GM23338 (cell line): ENCODE measurements around the gene DPP9. TPM values are rescaled to one million over a fixed set of nuclear protein-coding genes. Genes with fewer than 3 reads are reported as not detected.

ENCODE experiments used
- ATAC-seq: fragments of 200-7000 bp; cut with Tn5 transposase; 3 replicates; pipeline ENCODE4 v1.9.1; 2020
- DNase-seq: peaks from one replicate; pipeline ENCODE4 v3.0.0-alpha.2; 2015; ENCODE audit warnings: low spot score
- H2AFZ ChIP-seq: fragments of 200-600 bp; sonication (generic); 2 replicates; pipeline ENCODE4 v1.8.0; 2016; ENCODE audit warnings: antibody characterized with exemption, mild to moderate bottlenecking, moderate library complexity
- H3F3A ChIP-seq: fragments of 200-600 bp; sonication (generic); replicated peaks from 2 replicates; pipeline ENCODE4 v1.8.0; 2017; ENCODE audit warnings: antibody characterized with exemption, mixed run types, low read depth
- H3K27ac ChIP-seq: fragments of 200-600 bp; sonication (generic); 2 replicates; pipeline ENCODE4 v1.6.1; 2016; ENCODE audit warnings: low read depth
- H3K27me3 ChIP-seq: fragments of 200-600 bp; sonication (generic); 2 replicates; pipeline ENCODE4 v1.8.0; 2016; ENCODE audit warnings: mild to moderate bottlenecking, mixed run types, moderate library complexity; ENCODE audit not compliant: insufficient read depth
- H3K36me3 ChIP-seq: fragments of 200-600 bp; sonication (generic); 2 replicates; pipeline ENCODE4 v1.8.0; 2016; ENCODE audit warnings: mild to moderate bottlenecking; ENCODE audit not compliant: insufficient read depth
- H3K4me1 ChIP-seq: fragments of 200-600 bp; sonication (generic); 2 replicates; pipeline ENCODE4 v1.8.0; 2016; ENCODE audit warnings: mild to moderate bottlenecking, moderate library complexity; ENCODE audit not compliant: insufficient read depth
- H3K4me2 ChIP-seq: fragments of 200-600 bp; sonication (generic); 2 replicates; pipeline ENCODE4 v1.7.1; 2017; ENCODE audit warnings: mixed run types
- H3K4me3 ChIP-seq: fragments of 200-600 bp; sonication (generic); 2 replicates; pipeline ENCODE4 v1.6.1; 2016; ENCODE audit warnings: mixed run types
- H3K79me2 ChIP-seq: fragments of 200-600 bp; sonication (generic); replicated peaks from 2 replicates; pipeline ENCODE4 v1.8.0; 2017; ENCODE audit warnings: mild to moderate bottlenecking; ENCODE audit not compliant: insufficient read depth
- H3K9me2 ChIP-seq: fragments of 200-600 bp; sonication (generic); 2 replicates; pipeline ENCODE4 v1.8.0; 2017; ENCODE audit not compliant: insufficient read depth
- H4K20me1 ChIP-seq: fragments of 200-600 bp; sonication (generic); replicated peaks from 2 replicates; pipeline ENCODE4 v1.8.0; 2017; ENCODE audit warnings: mild to moderate bottlenecking; ENCODE audit not compliant: insufficient read depth
- H3K27ac Mint-ChIP-seq: 2 replicates; pipeline ENCODE4 v1.8.0; 2020; ENCODE audit warnings: inconsistent platforms, mild to moderate bottlenecking, moderate library complexity, mixed read lengths
- H3K27me3 Mint-ChIP-seq: 3 replicates; pipeline ENCODE4 v1.8.0; 2022; ENCODE audit warnings: low read depth, mild to moderate bottlenecking, moderate library complexity, mixed read lengths, inconsistent platforms; ENCODE audit not compliant: insufficient read depth, poor library complexity
- H3K36me3 Mint-ChIP-seq: 3 replicates; pipeline ENCODE4 v1.8.0; 2021; ENCODE audit warnings: low read depth, mild to moderate bottlenecking, inconsistent platforms, moderate library complexity, mixed read lengths
- H3K4me1 Mint-ChIP-seq: 3 replicates; pipeline ENCODE4 v1.8.0; 2020; ENCODE audit warnings: mild to moderate bottlenecking, inconsistent platforms, mixed read lengths
- H3K4me3 Mint-ChIP-seq: 3 replicates; pipeline ENCODE4 v1.8.0; 2021; ENCODE audit warnings: moderate library complexity, mild to moderate bottlenecking, inconsistent platforms, mixed read lengths
- H3K9me3 Mint-ChIP-seq: 3 replicates; pipeline ENCODE4 v1.8.0; 2020; ENCODE audit warnings: moderate library complexity, mild to moderate bottlenecking, inconsistent platforms, mixed read lengths
- CREB1 ChIP-seq: fragments of 250-450 bp; sonication (Bioruptor Pico); IDR thresholded peaks from 2 replicates; pipeline ENCODE4 v1.5.0; 2020; ENCODE audit warnings: low read depth, mild to moderate bottlenecking, moderate library complexity
- EZH2 ChIP-seq: fragments of 200-600 bp; sonication (generic); IDR thresholded peaks from one replicate; pipeline ENCODE4 v1.8.0; 2017; ENCODE audit warnings: antibody characterized with exemption, mild to moderate bottlenecking, low read depth; ENCODE audit not compliant: unreplicated experiment
- EZH2phosphoT487 ChIP-seq: fragments of 200-600 bp; sonication (generic); IDR thresholded peaks from one replicate; pipeline ENCODE4 v1.8.1; 2018; ENCODE audit warnings: antibody characterized with exemption; ENCODE audit not compliant: unreplicated experiment
- JUNB ChIP-seq: IDR thresholded peaks from one replicate; pipeline ENCODE4 v1.6.1; 2016; ENCODE audit warnings: antibody characterized with exemption; ENCODE audit not compliant: unreplicated experiment
- NANOG ChIP-seq: IDR thresholded peaks from 2 replicates; pipeline ENCODE4 v1.6.1; 2016; ENCODE audit warnings: antibody characterized with exemption, borderline replicate concordance
- POLR2AphosphoS5 ChIP-seq: IDR thresholded peaks from 2 replicates; pipeline ENCODE4 v1.6.1; 2016; ENCODE audit warnings: antibody characterized with exemption, low read depth
- REST ChIP-seq: IDR thresholded peaks from one replicate; pipeline ENCODE4 v1.6.1; 2018; ENCODE audit warnings: antibody characterized with exemption; ENCODE audit not compliant: unreplicated experiment
- STAT1 ChIP-seq: IDR thresholded peaks from one replicate; pipeline ENCODE4 v1.6.1; 2016; ENCODE audit warnings: antibody characterized with exemption; ENCODE audit not compliant: unreplicated experiment
- ZNF114 ChIP-seq: fragments of 250-450 bp; sonication (Bioruptor Pico); IDR thresholded peaks from 2 replicates; pipeline ENCODE4 v1.5.0; 2020; ENCODE audit warnings: mild to moderate bottlenecking, moderate library complexity
- ZNF462 ChIP-seq: fragments of 250-450 bp; sonication (Bioruptor Pico); IDR thresholded peaks from 2 replicates; pipeline ENCODE4 v1.5.0; 2020; ENCODE audit warnings: mild to moderate bottlenecking, moderate library complexity
- polyA plus RNA-seq: library from polyadenylated mRNA; unstranded; fragments of >200 nt; fragmentation: Nextera tagmentation; extraction: Ambion mirVana; gene quantifications from 2 replicates; pipeline ENCODE4 v1.2.1, GENCODE V29; 2016
- total RNA-seq: library from RNA; depleted of rRNA; stranded (reverse); fragments of >200 nt; shearing (Covaris generic); gene quantifications from 2 replicates; pipeline ENCODE4 v1.2.3, GENCODE V29; 2014
- TF ChIP-seq, protein P1 (sequence below), 2 experiments: fragments of 200-600 bp in 1 of 2; sonication (generic) in 1 of 2; conservative IDR thresholded peaks; 2 replicates each; pipeline versions ENCODE4 v1.5.1 to v1.6.1; 2016 to 2017; ENCODE audit warnings: antibody characterized with exemption in 2 of 2, low read depth in 2 of 2, mild to moderate bottlenecking in 2 of 2, moderate library complexity in 1 of 2

DPP9 gene
- total and polyA plus RNA-seq, 2 experiments from 2014 or later, result 19.5 to 49.2 TPM

GRCh38 chr19:4705413-4706131, 18.1 kb downstream of the DPP9 start:
- H3K36me3 Mint-ChIP-seq, result peaks cover 38% of the 10 kb centered on the region

More at GRCh38 chr19:4705413-4706131, 18.1 kb downstream of the DPP9 start:
- Histone ChIP-seq H4K20me1 (peaks cover 4% of the 10 kb centered on the region; the same call in 1 of the 2 replicates), H3K27me3 (no peaks in the 10 kb centered on the region), H3F3A (0 out of 2 replicates have a peak, but pooled peaks cover 3% of the 10 kb centered on the region), H3K9me2 (no peaks in the 10 kb centered on the region), H3K79me2 (no peaks in the 10 kb centered on the region), H3K4me1 (no peaks in the 10 kb centered on the region), H3K4me3 (no peak overlapping the region), H3K36me3 (peaks cover 8% of the 10 kb centered on the region; the same call in 1 of the 2 replicates), H3K4me2 (no peak overlapping the region), H2AFZ (no peak overlapping the region), H3K27ac (no peak overlapping the region; the same call in 1 of the 2 replicates)
- no peaks in the 10 kb centered on the region for H3K9me3 Mint-ChIP-seq
- no peak overlapping the region for H3K27ac Mint-ChIP-seq
- DNase-seq (no peak), ATAC-seq (no peak)
- no peak overlapping the region for H3K4me3 Mint-ChIP-seq
- H3K27me3 Mint-ChIP-seq, result peaks cover 11% of the 10 kb centered on the region
- TF ChIP-seq EZH2 (no peak), NANOG (no peak), ZNF114 (CRISPR knock-in tag) (no peak), STAT1 (no peak), POLR2AphosphoS5 (no peak), ZNF462 (CRISPR knock-in tag) (no peak), CREB1 (CRISPR knock-in tag) (no peak), EZH2phosphoT487 (no peak), REST (no peak), JUNB (no peak)
- TF ChIP-seq, protein P1, sequence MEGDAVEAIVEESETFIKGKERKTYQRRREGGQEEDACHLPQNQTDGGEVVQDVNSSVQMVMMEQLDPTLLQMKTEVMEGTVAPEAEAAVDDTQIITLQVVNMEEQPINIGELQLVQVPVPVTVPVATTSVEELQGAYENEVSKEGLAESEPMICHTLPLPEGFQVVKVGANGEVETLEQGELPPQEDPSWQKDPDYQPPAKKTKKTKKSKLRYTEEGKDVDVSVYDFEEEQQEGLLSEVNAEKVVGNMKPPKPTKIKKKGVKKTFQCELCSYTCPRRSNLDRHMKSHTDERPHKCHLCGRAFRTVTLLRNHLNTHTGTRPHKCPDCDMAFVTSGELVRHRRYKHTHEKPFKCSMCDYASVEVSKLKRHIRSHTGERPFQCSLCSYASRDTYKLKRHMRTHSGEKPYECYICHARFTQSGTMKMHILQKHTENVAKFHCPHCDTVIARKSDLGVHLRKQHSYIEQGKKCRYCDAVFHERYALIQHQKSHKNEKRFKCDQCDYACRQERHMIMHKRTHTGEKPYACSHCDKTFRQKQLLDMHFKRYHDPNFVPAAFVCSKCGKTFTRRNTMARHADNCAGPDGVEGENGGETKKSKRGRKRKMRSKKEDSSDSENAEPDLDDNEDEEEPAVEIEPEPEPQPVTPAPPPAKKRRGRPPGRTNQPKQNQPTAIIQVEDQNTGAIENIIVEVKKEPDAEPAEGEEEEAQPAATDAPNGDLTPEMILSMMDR (conservative IDR thresholded peaks at IDR 0.05; ENCODE audit: low read depth in 2 of 2), result no peak
- H3K4me1 Mint-ChIP-seq, result no peaks in the 10 kb centered on the region
